OCI-LY3 (cell line): Measurements from ENCODE around the gene GFRA4.

Source experiments
- H2AFZ ChIP-seq: fragments of 200-600, 300-600 bp; shearing (Covaris generic); 2 replicates; pipeline ENCODE4 v1.6.0; 2014; ENCODE audit warnings: antibody characterized with exemption, low read depth, low read length
- H3K27ac ChIP-seq: fragments of 200-600, 300-600 bp; sonication (generic); 2 replicates; pipeline ENCODE4 v1.5.1; 2014; ENCODE audit warnings: mild to moderate bottlenecking, low read length, moderate library complexity, mixed read lengths
- H3K27me3 ChIP-seq: fragments of 200-600, 300-600 bp; sonication (generic); 2 replicates; pipeline ENCODE4 v1.6.1; 2014; ENCODE audit warnings: low read depth, low read length, mixed read lengths
- H3K36me3 ChIP-seq: fragments of 200-600, 300-600 bp; sonication (generic); replicated peaks from 2 replicates; pipeline ENCODE3; 2014; ENCODE audit warnings: low read depth, low read length, mixed read lengths
- H3K4me1 ChIP-seq: fragments of 300-600, 200-600 bp; sonication (generic); 2 replicates; pipeline ENCODE4 v1.6.1; 2014; ENCODE audit warnings: low read length, mixed read lengths
- H3K4me2 ChIP-seq: fragments of 200-600, 300-600 bp; sonication (generic); 2 replicates; pipeline ENCODE4 v1.6.1; 2014; ENCODE audit warnings: low read length, mixed read lengths
- H3K4me3 ChIP-seq: fragments of 300-600, 200-600 bp; sonication (generic); 2 replicates; pipeline ENCODE4 v1.5.1; 2014; ENCODE audit warnings: antibody characterized with exemption, mild to moderate bottlenecking, low read length, moderate library complexity
- H3K79me2 ChIP-seq: fragments of 300-600, 200-600 bp; shearing (Covaris generic); 2 replicates; pipeline ENCODE4 v1.6.1; 2014; ENCODE audit warnings: mild to moderate bottlenecking, low read length, mixed read lengths
- H3K9ac ChIP-seq: fragments of 300-600, 200-600 bp; shearing (Covaris generic); 2 replicates; pipeline ENCODE4 v1.6.0; 2014; ENCODE audit warnings: mild to moderate bottlenecking, low read length, moderate library complexity
- H3K9me3 ChIP-seq: fragments of 200-600, 300-600 bp; shearing (Covaris generic); 2 replicates; pipeline ENCODE4 v1.6.1; 2014; ENCODE audit warnings: low read length, mixed read lengths; ENCODE audit not compliant: insufficient read depth
- H4K20me1 ChIP-seq: fragments of 200-600, 300-600 bp; sonication (generic); 2 replicates; pipeline ENCODE4 v1.6.1; 2016; ENCODE audit warnings: low read length, mixed read lengths; ENCODE audit not compliant: insufficient read depth
- EZH2phosphoT487 ChIP-seq: fragments of 200-600 bp; shearing (Covaris generic); IDR thresholded peaks from 2 replicates; pipeline ENCODE4 v1.6.1; 2018; ENCODE audit warnings: antibody characterized with exemption, mixed run types, low read depth
- TF ChIP-seq, protein P1 (sequence below): fragments of 200-600, 300-600 bp; sonication (generic); IDR thresholded peaks from 2 replicates; pipeline ENCODE4 v1.5.1; 2014; ENCODE audit warnings: antibody characterized with exemption, low read length, low read depth

Gene GFRA4

GRCh38 chr20:3647473-3647872, 15.7 kb downstream of the GFRA4 start:
- H3K4me1 ChIP-seq = peaks cover 17% of the 10 kb centered on the region
- H3K79me2 ChIP-seq = no peaks in the 10 kb centered on the region
- peaks cover 5% of the 10 kb centered on the region for H3K36me3 ChIP-seq
- no peak overlapping the region for H3K4me3 ChIP-seq
- H4K20me1 ChIP-seq = no peaks in the 10 kb centered on the region
- H3K9me3 ChIP-seq = no peaks in the 10 kb centered on the region
- no peak for TF ChIP-seq EZH2phosphoT487
- TF ChIP-seq, protein P1, sequence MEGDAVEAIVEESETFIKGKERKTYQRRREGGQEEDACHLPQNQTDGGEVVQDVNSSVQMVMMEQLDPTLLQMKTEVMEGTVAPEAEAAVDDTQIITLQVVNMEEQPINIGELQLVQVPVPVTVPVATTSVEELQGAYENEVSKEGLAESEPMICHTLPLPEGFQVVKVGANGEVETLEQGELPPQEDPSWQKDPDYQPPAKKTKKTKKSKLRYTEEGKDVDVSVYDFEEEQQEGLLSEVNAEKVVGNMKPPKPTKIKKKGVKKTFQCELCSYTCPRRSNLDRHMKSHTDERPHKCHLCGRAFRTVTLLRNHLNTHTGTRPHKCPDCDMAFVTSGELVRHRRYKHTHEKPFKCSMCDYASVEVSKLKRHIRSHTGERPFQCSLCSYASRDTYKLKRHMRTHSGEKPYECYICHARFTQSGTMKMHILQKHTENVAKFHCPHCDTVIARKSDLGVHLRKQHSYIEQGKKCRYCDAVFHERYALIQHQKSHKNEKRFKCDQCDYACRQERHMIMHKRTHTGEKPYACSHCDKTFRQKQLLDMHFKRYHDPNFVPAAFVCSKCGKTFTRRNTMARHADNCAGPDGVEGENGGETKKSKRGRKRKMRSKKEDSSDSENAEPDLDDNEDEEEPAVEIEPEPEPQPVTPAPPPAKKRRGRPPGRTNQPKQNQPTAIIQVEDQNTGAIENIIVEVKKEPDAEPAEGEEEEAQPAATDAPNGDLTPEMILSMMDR = no peak
- no peaks in the 10 kb centered on the region for H3K27me3 ChIP-seq
- no peak overlapping the region for H2AFZ ChIP-seq
- H3K4me2 ChIP-seq = no peak overlapping the region
- no peak overlapping the region for H3K9ac ChIP-seq
- no peak overlapping the region for H3K27ac ChIP-seq

DNA sequence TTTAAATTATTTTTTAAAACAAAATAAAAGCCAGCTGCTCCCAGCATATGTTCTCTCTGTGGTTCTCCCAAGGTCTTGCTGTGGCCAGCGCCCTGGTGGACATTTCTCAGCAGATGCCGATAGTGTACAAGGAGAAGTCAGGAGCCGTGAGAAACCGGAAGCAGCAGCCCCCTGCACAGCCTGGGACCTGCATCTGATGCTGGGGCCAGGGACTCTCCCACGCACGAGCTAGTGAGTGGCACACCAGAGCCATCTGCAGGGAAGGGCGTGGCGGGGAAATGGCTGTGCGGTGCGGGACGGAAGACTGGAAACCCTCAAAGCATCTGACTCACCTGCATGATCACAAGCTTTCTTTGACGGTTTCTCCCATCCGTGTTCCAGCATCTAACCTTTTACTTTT, 16.5 kb downstream of the GFRA4 start:
- no peak overlapping the region for H2AFZ ChIP-seq
- TF ChIP-seq, protein P1 = no peak
- no peak for TF ChIP-seq EZH2phosphoT487
- H3K36me3 ChIP-seq = peaks cover 5% of the 10 kb centered on the region
- H3K9me3 ChIP-seq = no peaks in the 10 kb centered on the region
- H3K27me3 ChIP-seq = no peaks in the 10 kb centered on the region
- H3K4me3 ChIP-seq = no peak overlapping the region
- no peak overlapping the region for H3K4me2 ChIP-seq
- no peak overlapping the region for H3K9ac ChIP-seq
- H4K20me1 ChIP-seq = no peaks in the 10 kb centered on the region
- H3K27ac ChIP-seq = no peak overlapping the region
- no peaks in the 10 kb centered on the region for H3K79me2 ChIP-seq
- peaks cover 10% of the 10 kb centered on the region for H3K4me1 ChIP-seq

- Histone ChIP-seq H3K79me2 (no peaks in the 10 kb centered on the region), H3K4me3 (no peak overlapping the region), H3K36me3 (peaks cover 5% of the 10 kb centered on the region), H3K9me3 (no peaks in the 10 kb centered on the region), H3K4me2 (no peak overlapping the region), H3K27me3 (no peaks in the 10 kb centered on the region), H3K9ac (no peak overlapping the region), H4K20me1 (no peaks in the 10 kb centered on the region), H3K27ac (no peak overlapping the region), H2AFZ (no peak overlapping the region), H3K4me1 (peaks cover 4% of the 10 kb centered on the region)
- no peak for TF ChIP-seq EZH2phosphoT487
- TF ChIP-seq, protein P1 = no peak
These were observed 17.1 kb downstream of the GFRA4 start for GRCh38 chr20:3646067-3646440.

DNA sequence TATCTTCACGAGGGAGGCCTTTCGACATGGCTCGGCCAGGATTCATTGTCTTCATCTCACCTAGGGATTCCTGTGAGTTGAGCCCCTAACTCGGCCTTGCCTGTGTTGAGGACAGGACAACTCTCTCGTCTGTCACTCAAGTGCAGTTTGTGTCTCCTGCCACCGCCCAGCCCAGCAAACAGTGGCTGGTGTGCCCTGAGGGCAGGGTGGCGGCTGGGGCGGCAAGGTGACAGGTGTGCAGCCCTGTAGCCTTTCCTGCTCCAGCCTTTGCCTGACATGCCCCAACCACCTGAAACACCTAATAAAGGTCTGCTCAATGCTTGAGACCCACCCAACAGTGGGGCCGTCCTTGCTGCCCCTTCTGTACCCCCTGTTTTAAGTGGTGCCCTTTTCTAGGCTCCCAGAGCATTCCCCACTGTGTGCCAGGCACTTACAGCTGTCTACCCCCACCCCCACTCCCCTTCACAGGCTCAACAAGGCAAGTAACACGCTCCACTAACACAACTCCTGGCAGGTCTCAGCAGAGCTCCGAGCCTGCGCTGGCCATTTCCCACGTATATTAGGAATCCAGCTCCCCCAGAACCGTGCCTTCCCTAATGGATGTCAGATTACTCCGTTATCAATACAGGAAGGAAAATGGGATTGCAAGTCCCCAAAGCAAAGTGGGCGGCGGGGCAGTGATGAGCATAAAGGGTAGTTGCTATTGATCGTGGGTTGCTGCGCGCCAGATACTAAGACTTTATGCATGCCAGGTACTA, 17.7 kb downstream of the GFRA4 start:
- Histone ChIP-seq H4K20me1 (no peaks in the 10 kb centered on the region), H3K27me3 (no peaks in the 10 kb centered on the region), H3K4me2 (no peak overlapping the region), H2AFZ (no peak overlapping the region), H3K79me2 (no peaks in the 10 kb centered on the region), H3K36me3 (peaks cover 10% of the 10 kb centered on the region), H3K9me3 (peaks cover 3% of the 10 kb centered on the region; the same call in 1 of the 2 replicates), H3K4me3 (no peak overlapping the region), H3K4me1 (no peaks in the 10 kb centered on the region; the same call in 1 of the 2 replicates), H3K9ac (no peak overlapping the region), H3K27ac (no peak overlapping the region)
- TF ChIP-seq, protein P1 = no peak
